SK-N-SH treated with all-trans-retinoic acid at 6 μM for 48 hours (cell line): ENCODE measurements around the gene MTF1.

Source experiments
- ISL1 ChIP-seq: fragments of 250-450 bp; sonication (Bioruptor Pico); IDR thresholded peaks from 2 replicates; pipeline ENCODE4 v2.1.2; 2022; ENCODE audit warnings: mild to moderate bottlenecking, moderate library complexity
- ZNF565 ChIP-seq: fragments of 450-650 bp; formaldehyde crosslinking; conservative IDR thresholded peaks from 2 replicates; pipeline ENCODE4 v1.5.0; 2020; ENCODE audit warnings: low read depth, mild to moderate bottlenecking, moderate library complexity

DNA sequence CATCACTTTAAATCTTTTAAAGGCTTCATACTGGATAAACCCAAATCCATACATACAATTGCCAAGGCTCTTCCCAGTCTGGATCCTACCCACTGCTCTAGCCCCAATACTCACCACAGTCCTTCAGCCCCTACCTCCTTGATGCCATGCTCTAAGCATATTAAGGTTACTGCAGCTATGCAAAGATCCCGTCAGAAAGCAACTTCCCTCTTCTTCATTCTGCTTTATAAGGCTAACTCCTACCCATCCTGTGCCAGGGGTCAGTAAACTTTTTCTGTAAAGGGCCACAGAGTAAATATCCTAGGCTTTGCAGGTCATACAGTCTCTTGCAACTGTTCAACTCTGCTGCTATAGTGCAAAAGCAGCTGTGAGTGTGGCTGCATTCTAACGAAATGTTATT, 34.3 kb upstream of the MTF1 start:
- TF ChIP-seq ZNF565 (CRISPR knock-in tag) (no peak), ISL1 (CRISPR knock-in tag) (no peak)
